Measurements from ENCODE around the gene SALL4.
"Not testable (repeated sequence)": the region's sequence is repeated elsewhere in the genome, so short reads cannot be mapped to it uniquely, and the experiment has no call there.

The SALL4 gene

DNA sequence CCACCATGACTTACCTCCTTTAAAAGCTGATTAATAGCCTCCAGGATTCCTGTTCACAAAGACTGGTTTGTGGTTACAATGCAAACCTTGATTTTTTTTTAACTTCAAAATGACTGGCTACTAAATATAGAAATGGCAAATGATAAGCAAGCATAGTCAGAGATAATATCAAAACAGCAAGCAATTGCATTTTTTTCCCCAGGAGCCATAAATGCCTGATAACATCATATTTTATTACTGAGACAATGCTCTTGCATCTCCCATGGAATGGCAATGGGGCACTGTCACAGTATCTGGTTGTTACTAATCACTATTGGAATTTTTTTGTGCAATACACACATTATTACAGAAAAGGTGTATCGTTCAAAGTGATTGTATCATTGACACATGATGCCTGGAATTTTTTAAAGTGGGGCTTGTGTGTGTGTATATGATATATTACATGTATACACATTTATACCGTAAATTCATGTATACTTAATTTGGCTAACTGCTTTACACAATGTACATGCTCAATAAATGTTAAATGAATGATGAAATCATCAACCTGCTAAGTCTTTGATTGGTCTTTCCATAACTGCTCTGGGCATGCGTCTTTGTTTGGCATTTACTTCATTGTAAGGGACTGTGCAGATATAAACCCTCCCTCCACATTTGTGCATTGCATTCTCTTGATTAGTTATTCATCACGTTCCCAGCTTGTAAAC lies 980 bp upstream of the SALL4 start:
- in situ Hi-C loops (cut with MboI; ENCODE audit: low sequenced_read_pairs) = no loop called here

DNA sequence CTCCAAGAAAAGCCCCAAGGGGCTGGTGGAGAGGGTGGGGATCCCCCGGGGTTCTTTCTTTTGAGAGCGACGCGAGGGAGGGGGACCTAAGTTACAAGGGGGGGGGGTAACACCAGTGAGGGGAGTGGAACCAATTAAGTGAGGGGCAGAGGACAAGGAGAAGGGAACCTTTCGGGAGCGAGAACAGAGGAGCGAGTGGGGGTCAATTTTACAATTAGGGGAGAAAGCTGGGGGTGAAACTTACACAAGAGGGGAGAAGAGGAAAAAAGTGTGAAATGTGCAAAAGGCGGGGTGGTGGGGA lies 548 bp downstream of the SALL4 start:
- in situ Hi-C loops (cut with MboI; ENCODE audit: low sequenced_read_pairs) = no loop called here

DNA sequence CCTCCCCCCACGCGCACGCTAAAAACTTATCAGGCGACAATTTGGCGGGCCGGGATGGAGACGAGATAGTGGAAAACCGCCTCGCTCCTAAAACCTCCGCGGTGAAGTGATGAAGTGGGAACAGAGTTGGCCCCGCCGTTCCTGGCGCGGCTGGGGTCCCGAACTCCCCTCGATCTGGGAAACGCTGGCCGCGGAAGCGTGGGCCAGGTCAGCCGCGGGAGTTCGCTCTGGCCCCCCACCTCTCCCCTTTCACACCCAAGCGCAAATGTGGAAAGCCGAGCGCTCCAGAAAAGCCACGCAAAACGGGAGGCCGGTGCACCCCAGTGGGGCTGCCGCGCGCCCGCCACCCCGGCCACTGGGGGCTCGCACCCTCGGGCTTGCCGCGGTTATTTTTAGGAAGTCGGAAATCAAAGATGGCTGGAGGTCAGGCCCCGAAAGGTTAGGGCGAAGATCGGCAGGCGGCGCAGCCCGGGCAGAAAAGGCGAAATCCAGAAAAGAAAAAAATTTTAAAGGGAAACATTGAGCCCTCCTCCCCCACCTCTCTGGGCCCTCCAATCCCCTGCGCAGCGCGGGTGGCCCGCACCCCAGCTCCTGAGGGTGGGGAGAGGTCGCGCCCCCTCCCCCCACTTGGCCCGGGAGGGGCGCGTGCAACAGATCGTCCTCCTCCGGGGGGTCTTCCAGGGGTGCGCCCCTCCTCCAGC lies 1.0 kb downstream of the SALL4 start:
- in situ Hi-C loops (cut with MboI; ENCODE audit: low sequenced_read_pairs) = no loop called here

DNA sequence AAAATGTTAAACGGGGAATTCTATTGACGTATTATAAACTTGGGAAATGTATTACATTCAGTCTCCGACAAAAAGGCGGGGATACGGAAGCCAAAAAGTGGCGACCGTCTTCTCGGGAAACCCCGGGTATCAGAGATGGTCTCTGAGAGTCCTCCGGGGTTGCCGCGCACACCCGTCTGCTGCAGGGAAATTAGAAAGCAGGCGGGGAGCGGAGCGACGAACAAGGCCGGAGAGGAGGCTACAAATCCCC lies 1.5 kb downstream of the SALL4 start:
- in situ Hi-C loops (cut with MboI; ENCODE audit: low sequenced_read_pairs) = no loop called here

DNA sequence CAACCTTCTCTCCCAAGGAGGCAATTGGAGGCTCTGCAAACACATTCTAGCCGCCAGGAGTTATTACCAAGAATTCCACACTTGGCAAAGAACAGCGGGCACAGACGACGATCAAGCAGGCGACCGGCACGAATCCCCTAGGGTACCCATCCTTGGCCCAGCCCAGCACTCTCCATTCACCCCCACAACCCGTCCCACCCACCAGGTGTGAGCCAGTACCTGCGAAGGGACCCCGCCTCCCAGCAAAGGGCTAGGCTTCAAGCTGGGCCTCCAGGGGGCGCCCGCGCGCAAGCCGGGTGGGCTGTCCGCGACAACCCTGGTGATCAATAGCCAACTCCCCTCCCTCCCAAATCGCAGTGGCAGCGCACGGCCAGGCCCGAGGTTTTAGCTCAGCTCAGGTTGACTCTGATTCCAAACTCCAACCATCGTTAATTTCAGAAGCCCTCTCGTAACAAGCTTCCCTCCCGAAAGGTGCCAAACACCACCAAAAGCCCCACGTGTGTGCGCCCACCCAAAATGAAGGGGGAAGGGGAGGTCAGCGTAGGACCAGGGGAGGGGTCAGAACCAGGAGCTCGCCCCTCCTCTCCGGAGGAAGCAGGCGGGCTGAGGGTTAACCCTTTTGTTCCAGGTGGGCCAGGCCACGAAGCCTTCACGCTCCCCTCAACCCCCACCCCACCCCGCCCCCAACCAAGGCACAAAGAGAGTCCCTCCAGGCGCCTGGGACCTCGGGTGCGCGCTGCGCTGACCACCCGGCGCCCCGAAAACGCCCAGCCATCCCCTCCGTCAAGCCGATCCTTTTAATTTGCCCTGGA lies 2.1 kb downstream of the SALL4 start:
- in situ Hi-C loops (cut with MboI; ENCODE audit: low sequenced_read_pairs) = no loop called here

DNA sequence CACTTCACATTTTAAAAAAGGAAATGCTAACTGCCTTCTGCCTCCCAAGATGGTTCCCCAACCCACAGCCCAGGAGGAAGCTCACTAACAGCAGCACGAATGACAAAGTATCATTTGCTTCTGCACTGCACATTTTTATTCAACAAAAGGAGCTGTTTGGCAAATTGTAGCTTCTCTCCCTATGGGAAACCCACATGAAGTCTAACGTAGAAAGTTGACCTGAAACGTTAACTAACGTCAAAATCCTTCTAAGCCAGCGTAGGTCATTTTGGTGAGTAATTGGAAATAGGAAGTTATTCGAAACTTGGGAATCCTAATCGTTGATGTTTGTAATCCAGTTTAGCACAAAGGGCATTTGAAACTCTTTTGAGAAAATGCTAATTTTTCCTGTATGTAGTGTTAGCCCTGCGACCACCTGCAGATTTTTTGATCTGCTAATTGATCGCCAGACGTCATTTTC lies 2.9 kb downstream of the SALL4 start:
- in situ Hi-C loops (cut with MboI; ENCODE audit: low sequenced_read_pairs) = no loop called here

DNA sequence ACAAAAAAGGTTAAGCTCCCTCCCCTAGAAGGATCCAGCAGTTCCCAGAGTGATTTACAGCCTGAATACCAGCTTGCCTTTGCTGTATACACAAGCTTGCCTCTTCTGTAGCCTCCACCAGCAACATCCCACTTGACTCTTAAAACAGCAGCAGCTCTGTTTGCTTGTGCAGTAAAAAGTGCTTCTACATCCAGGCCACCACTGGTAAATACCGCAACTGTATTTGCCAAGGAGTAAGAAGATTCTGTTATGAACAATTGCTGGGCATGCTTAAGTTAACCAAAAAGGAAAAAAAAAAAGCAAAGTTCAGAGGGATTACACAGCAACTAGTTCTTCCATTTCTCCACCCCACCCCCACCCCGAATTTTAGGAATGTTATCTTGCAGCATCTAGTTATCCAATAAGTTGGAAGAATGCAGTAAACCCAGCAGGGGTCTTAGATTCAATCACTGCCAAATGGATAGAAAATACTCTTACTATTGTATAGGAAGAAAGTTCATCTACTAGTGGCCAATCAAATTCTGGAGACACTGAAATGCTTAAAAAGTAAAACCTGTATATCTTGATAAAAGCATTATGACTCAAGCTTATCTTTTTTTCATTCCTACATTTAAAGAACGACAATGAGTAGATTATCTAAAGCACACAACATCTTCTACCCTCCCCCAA lies 4.8 kb downstream of the SALL4 start:
- in situ Hi-C loops (cut with MboI; ENCODE audit: low sequenced_read_pairs) = no loop called here

DNA sequence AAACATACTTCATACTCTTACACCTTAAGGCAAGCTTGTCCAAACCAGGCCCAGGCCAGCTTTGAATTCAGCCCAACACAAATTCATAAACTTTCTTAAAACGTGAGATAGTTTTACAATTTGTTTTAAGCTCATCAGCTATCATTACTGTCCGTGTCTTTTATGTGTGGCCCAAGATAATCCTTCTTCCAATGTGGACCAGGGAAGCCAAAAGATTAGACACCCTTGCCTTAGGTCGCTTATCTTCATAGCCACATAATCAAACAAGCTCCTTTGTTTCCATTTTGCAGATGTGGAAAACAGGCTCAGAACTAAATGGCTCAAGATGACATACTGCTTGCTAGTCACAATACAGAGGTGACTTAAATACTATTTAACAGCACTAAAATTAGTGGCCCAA lies 6.0 kb downstream of the SALL4 start:
- in situ Hi-C loops (cut with MboI; ENCODE audit: low sequenced_read_pairs) = no loop called here

DNA sequence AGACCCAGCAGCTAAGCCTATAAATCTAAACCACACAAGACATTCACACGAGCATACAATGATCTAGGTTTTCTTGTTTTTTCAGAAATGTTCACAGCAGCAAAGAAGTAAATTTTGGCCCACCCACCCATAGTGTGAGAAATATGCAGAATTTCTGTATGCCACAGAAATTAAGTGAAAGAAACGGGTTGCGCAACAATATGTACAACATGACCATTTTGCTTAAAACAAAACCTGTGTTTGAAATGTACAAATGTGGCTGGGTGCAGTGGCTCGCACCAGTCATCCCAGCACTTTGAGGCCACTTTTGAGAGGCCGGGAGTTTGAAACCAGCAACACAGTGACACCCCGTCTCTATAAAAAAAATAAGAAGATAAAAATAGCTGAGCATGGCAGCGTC lies 9.4 kb downstream of the SALL4 start:
- in situ Hi-C loops (cut with MboI; ENCODE audit: low sequenced_read_pairs) = no loop called here

DNA sequence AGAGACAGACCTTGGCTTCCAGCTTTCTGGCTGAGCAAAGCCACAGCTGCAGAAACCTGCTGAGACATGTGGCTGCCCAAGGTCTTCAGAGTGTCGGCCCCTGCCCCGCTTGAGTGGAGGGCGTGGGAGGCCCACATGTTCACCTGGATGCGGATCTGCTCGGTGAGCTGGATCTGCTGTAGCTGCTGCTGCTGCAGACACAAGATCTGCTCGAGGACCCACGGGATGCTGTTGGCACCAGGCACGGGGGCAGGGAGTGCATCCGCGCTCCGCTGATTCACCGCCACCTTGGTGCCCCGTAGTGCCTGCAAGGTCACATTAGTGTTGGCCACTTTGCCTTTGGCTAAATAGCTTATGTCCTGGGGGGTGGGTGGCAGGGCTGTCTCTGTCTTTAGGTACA lies 10.7 kb downstream of the SALL4 start:
- in situ Hi-C loops (cut with MboI; ENCODE audit: low sequenced_read_pairs) = no loop called here

DNA sequence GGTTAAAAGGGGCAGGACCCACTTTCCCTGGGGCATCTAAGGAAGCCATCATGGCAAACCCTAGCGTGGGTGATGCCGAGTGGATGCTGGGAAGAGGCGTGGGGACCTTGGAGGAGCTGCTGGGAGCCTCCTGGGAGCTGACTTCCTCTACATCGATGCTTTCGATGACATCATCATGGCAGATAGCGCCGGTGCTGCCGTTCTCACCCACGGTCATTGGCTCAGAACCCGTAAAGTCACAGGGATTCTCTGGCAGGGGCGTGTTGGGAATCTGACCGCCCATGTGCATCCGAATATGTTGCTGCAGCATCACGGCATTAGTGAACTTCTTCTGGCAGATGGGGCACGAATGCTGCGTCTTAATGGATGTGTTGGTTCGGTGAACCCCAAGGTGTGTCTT lies 12.1 kb downstream of the SALL4 start:
- in situ Hi-C loops (cut with MboI; ENCODE audit: low sequenced_read_pairs) = no loop called here

DNA sequence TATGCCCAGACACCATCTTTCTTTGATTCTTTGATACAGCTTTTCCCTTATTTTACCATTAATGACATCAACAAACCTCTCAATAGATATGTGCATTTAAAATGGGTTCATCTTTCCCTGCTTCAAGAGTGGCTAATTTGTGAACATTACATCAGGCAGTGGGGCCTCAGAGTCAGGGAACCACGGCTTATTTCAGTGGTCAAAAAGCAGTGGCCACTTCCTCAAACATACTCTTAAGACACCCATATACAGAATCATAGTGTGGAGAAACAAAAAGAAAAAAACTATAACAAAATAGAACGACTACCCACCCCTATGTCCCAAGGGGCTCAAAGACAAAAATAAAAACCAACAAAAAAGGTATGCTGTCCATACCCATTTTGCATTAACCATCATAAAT lies 12.9 kb downstream of the SALL4 start:
- in situ Hi-C loops (cut with MboI; ENCODE audit: low sequenced_read_pairs) = no loop called here

DNA sequence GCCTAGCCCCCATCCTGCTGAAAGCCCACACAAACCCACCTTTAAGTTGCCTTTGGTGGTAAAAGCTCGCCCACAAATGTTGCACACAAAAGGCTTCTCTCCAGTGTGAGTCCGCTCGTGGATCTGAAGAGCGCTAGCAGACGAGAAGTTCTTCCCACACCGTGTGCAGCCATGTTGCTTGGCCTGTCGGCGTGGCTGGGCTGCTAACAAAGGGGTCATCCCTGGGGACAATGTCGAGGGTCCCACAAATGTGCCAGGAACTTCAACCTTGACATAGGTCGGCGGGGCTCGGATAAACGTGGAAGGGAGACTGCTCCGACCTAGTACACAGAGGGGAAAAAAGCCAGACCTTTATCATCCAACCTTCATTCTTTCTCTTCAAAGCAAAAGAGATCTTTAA lies 13.5 kb downstream of the SALL4 start:
- in situ Hi-C loops (cut with MboI; ENCODE audit: low sequenced_read_pairs) = no loop called here

DNA sequence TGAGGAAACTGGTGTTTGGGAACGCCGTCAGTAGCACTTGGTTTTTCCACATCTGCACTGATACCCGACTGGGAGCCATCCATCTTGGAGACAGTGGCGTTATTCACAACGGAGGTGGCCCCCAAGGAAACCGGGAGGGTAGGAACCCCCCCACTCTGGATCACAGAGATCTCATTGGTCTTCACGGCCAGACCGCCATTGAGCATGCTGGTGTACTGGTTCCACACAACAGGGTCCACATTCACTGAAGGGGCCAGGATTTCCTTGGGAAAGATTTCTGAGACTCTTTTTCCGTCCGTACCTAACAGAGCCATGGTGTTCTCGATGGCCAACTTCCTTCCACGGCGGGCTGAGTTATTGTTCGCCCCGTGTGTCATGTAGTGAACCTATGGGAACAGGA lies 18.0 kb downstream of the SALL4 start:
- in situ Hi-C loops (cut with MboI; ENCODE audit: low sequenced_read_pairs) = no loop called here

DNA sequence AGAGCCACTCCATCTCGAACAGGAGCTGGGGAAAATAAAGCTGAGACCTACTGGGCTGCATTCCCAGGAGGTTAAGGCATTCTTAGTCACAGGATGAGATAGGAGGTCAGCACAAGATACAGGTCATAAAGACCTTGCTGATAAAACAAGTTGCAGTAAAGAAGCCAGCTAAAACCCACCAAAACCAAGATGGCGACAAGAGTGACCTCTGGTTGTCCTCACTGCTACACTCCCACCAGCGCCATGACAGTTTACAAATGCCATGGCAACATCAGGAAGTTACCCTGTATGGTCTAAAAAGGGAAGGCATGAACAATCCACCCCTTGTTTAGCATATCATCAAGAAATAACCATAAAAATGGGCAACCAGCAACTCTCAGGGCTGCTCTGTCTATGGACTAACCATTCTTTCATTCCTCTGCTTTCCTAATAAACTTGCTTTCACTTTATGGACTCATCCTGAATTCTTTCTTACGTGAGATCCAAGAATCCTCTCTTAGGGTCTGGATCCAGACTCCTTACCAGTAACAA lies 24.0 kb downstream of the SALL4 start:
- in situ Hi-C loops (cut with MboI; ENCODE audit: low sequenced_read_pairs) = not testable (repeated sequence)

DNA sequence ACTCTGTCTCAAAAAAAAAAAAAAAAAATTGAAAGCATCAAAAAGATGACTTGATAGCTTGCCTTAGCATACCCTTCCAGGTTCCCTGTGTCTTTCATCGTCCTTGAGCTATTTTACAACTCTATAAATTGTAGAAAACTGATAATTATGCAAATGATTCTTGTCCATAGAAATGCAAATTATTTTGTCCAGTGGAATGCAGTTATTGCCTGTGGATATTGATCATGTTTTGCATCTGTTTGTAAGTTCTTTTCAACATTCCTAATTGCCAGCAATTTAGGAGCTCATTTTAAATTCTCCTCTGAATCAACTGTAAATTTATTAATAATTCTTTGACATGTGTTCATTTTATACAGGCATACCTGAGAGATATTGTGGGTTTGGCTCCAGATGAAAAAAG lies 27.1 kb downstream of the SALL4 start:
- in situ Hi-C loops (cut with MboI; ENCODE audit: low sequenced_read_pairs) = no loop called here

DNA sequence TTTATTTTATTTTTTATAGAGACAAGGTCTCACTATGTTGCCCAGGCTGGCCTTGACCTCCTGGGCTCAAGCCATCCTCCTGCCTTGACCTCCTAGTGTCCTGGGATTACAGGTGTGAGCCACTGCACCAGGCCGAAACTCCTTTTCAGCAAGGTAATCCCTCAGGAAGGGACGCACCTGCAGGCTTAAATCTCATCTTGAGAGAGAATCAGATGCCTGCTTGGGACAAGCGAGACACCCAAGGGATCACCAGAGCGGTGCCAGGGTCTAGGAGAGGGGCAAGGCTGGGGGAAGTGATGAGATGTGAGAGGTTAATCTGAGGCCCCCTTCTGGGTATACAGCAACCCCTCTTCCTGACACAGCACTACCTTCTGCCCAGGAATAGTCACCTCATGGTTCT lies 30.1 kb downstream of the SALL4 start:
- in situ Hi-C loops (cut with MboI; ENCODE audit: low sequenced_read_pairs) = no loop called here

DNA sequence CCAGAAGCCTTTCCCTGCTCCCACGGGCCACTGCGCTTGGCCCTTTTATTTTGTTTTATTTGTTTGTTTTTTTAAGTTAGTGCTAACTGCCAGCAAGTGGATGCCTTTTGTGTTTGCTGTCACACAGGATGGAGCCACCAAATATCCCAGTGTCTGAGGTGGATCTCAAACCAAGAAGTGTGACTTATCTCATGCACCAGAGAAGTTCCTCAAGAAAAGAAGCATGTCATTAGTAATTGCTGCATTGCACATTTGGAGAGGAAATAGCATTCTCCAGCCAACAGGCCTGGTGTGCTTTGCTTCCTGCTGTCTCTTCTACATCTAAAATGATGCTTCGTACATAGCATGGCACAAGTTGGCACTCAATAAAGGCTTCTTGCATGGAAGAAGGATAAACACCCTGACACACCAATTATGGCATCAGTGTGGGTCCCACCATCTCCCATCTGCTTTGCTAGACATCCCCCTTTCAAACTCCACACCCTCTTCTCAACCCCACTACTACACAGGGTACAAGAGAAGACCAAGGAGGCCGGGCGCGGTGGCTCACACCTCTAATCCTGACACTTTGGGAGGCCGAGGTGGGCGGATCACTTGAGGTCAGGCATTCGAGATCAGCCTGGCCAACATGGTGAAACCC lies 32.2 kb downstream of the SALL4 start:
- in situ Hi-C loops (cut with MboI; ENCODE audit: low sequenced_read_pairs) = no loop called here

DNA sequence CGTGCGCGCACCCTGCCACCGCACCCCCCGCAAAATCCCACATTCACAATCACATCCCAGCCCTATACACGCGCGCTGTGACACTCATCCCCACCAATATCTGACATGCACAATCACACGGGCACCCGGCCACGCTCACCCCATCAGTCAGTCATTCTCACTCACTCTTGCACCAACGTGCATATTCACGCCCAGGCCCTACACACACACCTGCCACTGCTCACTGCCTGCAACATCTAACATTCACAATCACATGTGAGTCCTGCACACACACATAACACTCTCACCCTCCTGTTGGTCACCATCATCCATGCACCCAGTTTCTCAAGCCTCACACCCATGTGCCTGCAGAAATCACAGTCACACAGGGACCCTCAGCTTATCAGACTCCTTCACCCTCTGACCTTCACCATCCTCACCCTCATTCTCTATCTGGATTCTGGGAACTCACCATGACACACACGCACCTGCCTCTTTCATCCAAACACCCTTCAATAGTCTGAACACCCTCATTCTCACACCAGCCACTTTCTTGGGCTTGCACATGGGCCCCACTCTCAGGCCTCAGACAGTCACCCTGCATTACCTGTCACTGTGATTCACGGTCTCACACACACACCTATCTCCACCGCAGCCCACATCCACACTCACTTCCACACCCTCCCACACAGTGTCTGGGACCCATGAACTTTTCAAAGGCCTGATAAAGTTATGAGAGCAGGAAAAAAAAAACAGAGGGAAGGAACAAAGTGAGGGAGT lies 33.4 kb downstream of the SALL4 start:
- in situ Hi-C loops (cut with MboI; ENCODE audit: low sequenced_read_pairs) = no loop called here

Data from HL-60/S4 treated with phorbol 12-myristate 13-acetate at 8.2 ng/mL for 4 days and 3 days (cell line).